Neuronal stem cell (in vitro differentiated cells): Measurements from ENCODE around the gene NPC2.

Experiments used
- DNase-seq: peaks from one replicate; pipeline ENCODE4 v3.0.0-alpha.2; 2013; ENCODE audit warnings: low spot score
- H2AFZ ChIP-seq: one replicate; pipeline ENCODE4 v1.6.1; 2013; ENCODE audit warnings: mild to moderate bottlenecking, low read length, inconsistent platforms
- H2AK5ac ChIP-seq: 2 replicates; pipeline ENCODE4 v1.6.1; 2013; ENCODE audit warnings: low read depth, mild to moderate bottlenecking, inconsistent platforms, low read length, moderate library complexity, mixed read lengths
- H2BK120ac ChIP-seq: 2 replicates; pipeline ENCODE4 v1.6.1; 2013; ENCODE audit warnings: low read depth, mild to moderate bottlenecking, inconsistent platforms, low read length, moderate library complexity, mixed read lengths
- H2BK12ac ChIP-seq: one replicate; pipeline ENCODE4 v1.6.1; 2013; ENCODE audit warnings: low read length, inconsistent platforms
- H2BK15ac ChIP-seq: 2 replicates; pipeline ENCODE4 v1.6.1; 2013; ENCODE audit warnings: mild to moderate bottlenecking, low read length, inconsistent platforms, mixed read lengths
- H2BK5ac ChIP-seq: one replicate; pipeline ENCODE4 v1.6.1; 2013; ENCODE audit warnings: inconsistent platforms, mild to moderate bottlenecking, low read length, moderate library complexity
- H3K14ac ChIP-seq: one replicate; pipeline ENCODE4 v1.6.1; 2013; ENCODE audit warnings: low read length, inconsistent platforms
- H3K18ac ChIP-seq: 2 replicates; pipeline ENCODE4 v1.6.1; 2013; ENCODE audit warnings: low read length, inconsistent platforms
- H3K23ac ChIP-seq: 2 replicates; pipeline ENCODE4 v1.6.1; 2013; ENCODE audit warnings: low read depth, mild to moderate bottlenecking, mixed read lengths, low read length, inconsistent platforms; ENCODE audit not compliant: poor library complexity
- H3K27ac ChIP-seq: replicated peaks from 3 replicates; pipeline ENCODE4 v1.5.1; 2013; ENCODE audit warnings: low read length, inconsistent platforms
- H3K27me3 ChIP-seq, 3 experiments: 2 replicates each; pipeline ENCODE4 v1.6.1; 2013; ENCODE audit warnings: low read length in 3 of 3, mild to moderate bottlenecking in 2 of 3, inconsistent platforms in 1 of 3, low read depth in 1 of 3, mixed read lengths in 1 of 3, moderate library complexity in 1 of 3; ENCODE audit not compliant: control insufficient read depth in 3 of 3, insufficient read depth in 3 of 3
- H3K36me3 ChIP-seq, 2 donors: replicated peaks in 1 of 2; 2 replicates each; pipeline ENCODE4 v1.6.1; 2013; ENCODE audit warnings: low read length in 2 of 2; ENCODE audit not compliant: control insufficient read depth in 2 of 2, insufficient read depth in 2 of 2
- H3K4ac ChIP-seq: 2 replicates; pipeline ENCODE4 v1.6.1; 2013; ENCODE audit warnings: inconsistent platforms, mild to moderate bottlenecking, low read length, moderate library complexity
- H3K4me1 ChIP-seq, 2 donors: 1 replicate in 1 of 2; 2 replicates in 1 of 2; pipeline ENCODE4 v1.6.1; 2013; ENCODE audit warnings: low read length in 2 of 2, low read depth in 1 of 2; ENCODE audit not compliant: control insufficient read depth in 2 of 2, insufficient read depth in 1 of 2
- H3K4me2 ChIP-seq: one replicate; pipeline ENCODE4 v1.6.1; 2013; ENCODE audit warnings: mild to moderate bottlenecking, low read length, inconsistent platforms; ENCODE audit not compliant: insufficient read depth, poor library complexity, severe bottlenecking
- H3K4me3 ChIP-seq, 2 donors: 2 replicates each; pipeline ENCODE4 v1.5.1; 2013; ENCODE audit warnings: low read length in 2 of 2, mild to moderate bottlenecking in 2 of 2, inconsistent platforms in 1 of 2, moderate library complexity in 1 of 2
- H3K79me1 ChIP-seq: one replicate; pipeline ENCODE4 v1.6.1; 2013; ENCODE audit warnings: low read depth, mild to moderate bottlenecking, inconsistent platforms, low read length, moderate library complexity
- H3K9ac ChIP-seq: one replicate; pipeline ENCODE4 v1.6.1; 2013; ENCODE audit warnings: mild to moderate bottlenecking, low read depth, low read length, inconsistent platforms; ENCODE audit not compliant: poor library complexity
- H3K9me3 ChIP-seq, 2 donors: replicated peaks in 1 of 2; 2 replicates each; pipeline versions ENCODE3 to v1.6.1; 2013; ENCODE audit warnings: low read length in 2 of 2, mild to moderate bottlenecking in 2 of 2, inconsistent platforms in 1 of 2, low read depth in 1 of 2, mixed read lengths in 1 of 2, moderate library complexity in 1 of 2; ENCODE audit not compliant: control insufficient read depth in 2 of 2, insufficient read depth in 1 of 2
- H4K8ac ChIP-seq: one replicate; pipeline ENCODE4 v1.6.1; 2013; ENCODE audit warnings: low read depth, mild to moderate bottlenecking, inconsistent platforms, low read length, moderate library complexity
- H4K91ac ChIP-seq: one replicate; pipeline ENCODE4 v1.6.1; 2013; ENCODE audit warnings: low read length, low read depth, mild to moderate bottlenecking, inconsistent platforms; ENCODE audit not compliant: poor library complexity
- WGBS, 2 donors: extraction: QIAGEN DNeasy Blood & Tissue Kit; methylation state at CpG; one replicate each; pipeline ENCODE4 v1.1.7; 2013; ENCODE audit warnings: missing lambda C conversion rate in 2 of 2, mixed read lengths in 1 of 2; ENCODE audit not compliant: insufficient read length in 2 of 2, insufficient replicate concordance in 1 of 2; ENCODE audit errors: extremely low coverage in 2 of 2; 5-methylcytosine and 5-hydroxymethylcytosine counted together

Gene NPC2

GRCh38 chr14:74429991-74430390 is 63.1 kb downstream of the NPC2 start:
- Histone ChIP-seq H3K14ac (no peak overlapping the region), H2BK15ac (no peak overlapping the region), H3K9me3 (no peaks in the 10 kb centered on the region), H3K36me3 (no peaks in the 10 kb centered on the region), H3K79me1 (no peaks in the 10 kb centered on the region), H3K9ac (no peak overlapping the region), H3K4me3 (no peak overlapping the region), H3K4me2 (no peak overlapping the region), H2AK5ac (no peak overlapping the region), H2AFZ (no peak overlapping the region), H3K4me1 (peaks cover 0 to 20% of the 10 kb centered on the region in 2 donors), H3K23ac (no peak overlapping the region), H2BK12ac (no peak overlapping the region), H3K27ac (no peak overlapping the region), H3K27me3 (peaks cover 0 to 60% (median 6%) of the 10 kb centered on the region in 3 experiments), H2BK120ac (no peak overlapping the region), H4K8ac (no peak overlapping the region), H3K4ac (no peak overlapping the region), H2BK5ac (no peak overlapping the region), H3K18ac (peak overlapping the region; percentile 19), H4K91ac (no peak overlapping the region)
- WGBS, 2 donors, result no CpG with 5 or more reads among the region's 7 CpGs
- no peak for DNase-seq
